ENCODE results near the gene PDIK1L.

The PDIK1L gene

GRCh38 chr1:26124418-26125331 lies 13.1 kb downstream of the PDIK1L start:
- DNase-seq: no peak

- DNase-seq: no peak
These were observed 13.8 kb downstream of the PDIK1L start for GRCh38 chr1:26125382-26125781.

- no peak for DNase-seq
These were observed 14.3 kb downstream of the PDIK1L start for GRCh38 chr1:26125946-26126320.

- peak; percentile 21 to 28 for DNase-seq
These were observed 14.9 kb downstream of the PDIK1L start for GRCh38 chr1:26126321-26127084.

- DNase-seq: peak; percentile 18 to 20
These were observed 15.9 kb downstream of the PDIK1L start for GRCh38 chr1:26127235-26128163.

- no peak for DNase-seq
These were observed 18.2 kb downstream of the PDIK1L start for GRCh38 chr1:26129778-26130177.

GRCh38 chr1:26130695-26131094 lies 19.1 kb downstream of the PDIK1L start:
- no peak for DNase-seq

GRCh38 chr1:26132128-26132833 lies 20.7 kb downstream of the PDIK1L start:
- peak in 1 of 2 experiments; percentile 1 for DNase-seq

GRCh38 chr1:26132834-26133167 lies 21.2 kb downstream of the PDIK1L start:
- peak in 1 of 2 experiments; percentile 10 for DNase-seq

- DNase-seq: peak in 1 of 2 experiments; percentile 1
These were observed 22.8 kb downstream of the PDIK1L start for GRCh38 chr1:26134466-26134865.

GRCh38 chr1:26138974-26139558 lies 27.4 kb downstream of the PDIK1L start:
- DNase-seq: peak in 1 of 2 experiments; percentile 4

- peak; percentile 11 for DNase-seq
These were observed 30.5 kb downstream of the PDIK1L start for GRCh38 chr1:26142159-26142558.

GRCh38 chr1:26145041-26145959 lies 33.7 kb downstream of the PDIK1L start:
- peak; percentile 80 to 84 for DNase-seq

- DNase-seq: peak in 1 of 2 experiments; percentile 6
These were observed 34.3 kb downstream of the PDIK1L start for GRCh38 chr1:26145960-26146294.

- DNase-seq: peak; percentile 5 to 7
These were observed 37.3 kb downstream of the PDIK1L start for GRCh38 chr1:26148887-26149286.

GRCh38 chr1:26153966-26154532 lies 42.4 kb downstream of the PDIK1L start:
- no peak for DNase-seq

- DNase-seq: no peak
These were observed 43.1 kb downstream of the PDIK1L start for GRCh38 chr1:26154750-26155149.

- no peak for DNase-seq
These were observed 44.0 kb downstream of the PDIK1L start for GRCh38 chr1:26155370-26156284.

All from activated T-cell treated with anti-CD3 and anti-CD28 coated beads, Interleukin-2, amount 50 U/mL, for 48 hours (primary cell).